ENCODE measurements around the gene NNT.

GRCh38 chr5:43636076-43636475 is 33.1 kb downstream of the NNT start:
- TF ChIP-seq CTCF (IDR thresholded peaks at IDR 0.05) (no peak), POLR2A (IDR thresholded peaks at IDR 0.05) (no peak)
